Mucosa of stomach (tissue), 1 donor: Measurements from ENCODE around the gene PTTG1.

ENCODE experiments used
- H3K27me3 ChIP-seq: one replicate; pipeline ENCODE4 v1.7.0; 2013; ENCODE audit warnings: mild to moderate bottlenecking, low read length; ENCODE audit not compliant: control insufficient read depth, insufficient read depth
- H3K36me3 ChIP-seq: one replicate; pipeline ENCODE4 v1.7.0; 2013; ENCODE audit warnings: low read length; ENCODE audit not compliant: control insufficient read depth, insufficient read depth
- H3K4me1 ChIP-seq: one replicate; pipeline ENCODE4 v1.7.0; 2013; ENCODE audit warnings: mild to moderate bottlenecking, low read length; ENCODE audit not compliant: control insufficient read depth, insufficient read depth
- H3K4me3 ChIP-seq: one replicate; pipeline ENCODE4 v1.7.0; 2013; ENCODE audit warnings: low read length
- H3K9ac ChIP-seq: one replicate; pipeline ENCODE4 v1.7.0; 2013; ENCODE audit warnings: mild to moderate bottlenecking, low read length, moderate library complexity
- H3K9me3 ChIP-seq: one replicate; pipeline ENCODE4 v1.7.0; 2013; ENCODE audit warnings: mild to moderate bottlenecking, low read length, moderate library complexity; ENCODE audit not compliant: control insufficient read depth
- donor health status: Pancreatic carcinoma.

PTTG1 gene

DNA sequence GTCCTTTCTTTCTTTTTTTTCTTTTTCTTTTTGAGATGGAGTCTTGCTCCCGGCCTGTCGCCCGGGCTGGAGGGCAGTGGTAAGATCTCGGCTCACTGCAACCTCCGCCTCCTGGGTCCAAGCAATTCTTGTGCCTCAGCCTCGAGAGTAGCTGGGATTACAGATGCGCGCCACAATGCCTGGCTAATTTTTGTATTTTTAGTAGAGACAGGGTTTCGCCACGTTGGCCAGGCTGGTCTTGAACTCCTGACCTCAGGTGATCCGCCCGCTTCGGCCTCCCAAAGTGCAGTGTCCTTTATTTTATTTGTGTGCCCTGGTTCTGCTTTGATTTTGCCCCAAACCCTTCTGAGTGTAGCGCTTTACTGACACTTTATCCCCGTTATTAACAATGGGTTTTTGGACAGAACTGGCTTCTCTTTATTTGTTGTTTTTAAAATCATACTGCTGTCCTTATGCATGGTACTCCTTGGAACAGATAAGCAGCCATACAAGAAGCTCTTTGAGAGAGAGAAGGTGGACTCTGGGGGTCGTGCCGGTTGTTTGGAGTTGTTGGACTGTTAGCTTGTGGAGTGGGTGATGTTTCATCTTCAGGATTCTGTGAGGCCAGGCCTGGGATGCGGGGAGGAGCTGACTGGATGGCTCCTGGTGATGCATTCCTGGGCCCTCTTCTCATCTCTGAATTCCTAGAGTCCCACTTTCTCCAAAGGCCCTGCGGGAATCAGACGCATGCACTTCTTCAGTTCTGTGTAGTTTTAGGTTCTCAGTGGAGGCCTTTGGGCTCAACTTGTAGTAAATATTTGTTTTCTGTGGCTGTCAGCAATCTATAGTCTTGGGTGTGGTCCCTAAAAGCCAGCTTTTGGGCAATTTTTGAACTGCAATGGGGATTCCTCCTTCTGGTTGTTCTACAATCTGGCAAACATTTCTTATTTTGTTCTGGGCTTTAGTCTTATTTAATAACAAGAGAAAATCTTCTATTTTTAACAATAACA lies 47.8 kb downstream of the PTTG1 start:
- Histone ChIP-seq H3K4me1 (peaks cover 35% of the 10 kb centered on the region), H3K36me3 (no peaks in the 10 kb centered on the region), H3K9ac (peak overlapping the region; percentile 17), H3K9me3 (no peaks in the 10 kb centered on the region), H3K27me3 (no peaks in the 10 kb centered on the region), H3K4me3 (no peak overlapping the region)

DNA sequence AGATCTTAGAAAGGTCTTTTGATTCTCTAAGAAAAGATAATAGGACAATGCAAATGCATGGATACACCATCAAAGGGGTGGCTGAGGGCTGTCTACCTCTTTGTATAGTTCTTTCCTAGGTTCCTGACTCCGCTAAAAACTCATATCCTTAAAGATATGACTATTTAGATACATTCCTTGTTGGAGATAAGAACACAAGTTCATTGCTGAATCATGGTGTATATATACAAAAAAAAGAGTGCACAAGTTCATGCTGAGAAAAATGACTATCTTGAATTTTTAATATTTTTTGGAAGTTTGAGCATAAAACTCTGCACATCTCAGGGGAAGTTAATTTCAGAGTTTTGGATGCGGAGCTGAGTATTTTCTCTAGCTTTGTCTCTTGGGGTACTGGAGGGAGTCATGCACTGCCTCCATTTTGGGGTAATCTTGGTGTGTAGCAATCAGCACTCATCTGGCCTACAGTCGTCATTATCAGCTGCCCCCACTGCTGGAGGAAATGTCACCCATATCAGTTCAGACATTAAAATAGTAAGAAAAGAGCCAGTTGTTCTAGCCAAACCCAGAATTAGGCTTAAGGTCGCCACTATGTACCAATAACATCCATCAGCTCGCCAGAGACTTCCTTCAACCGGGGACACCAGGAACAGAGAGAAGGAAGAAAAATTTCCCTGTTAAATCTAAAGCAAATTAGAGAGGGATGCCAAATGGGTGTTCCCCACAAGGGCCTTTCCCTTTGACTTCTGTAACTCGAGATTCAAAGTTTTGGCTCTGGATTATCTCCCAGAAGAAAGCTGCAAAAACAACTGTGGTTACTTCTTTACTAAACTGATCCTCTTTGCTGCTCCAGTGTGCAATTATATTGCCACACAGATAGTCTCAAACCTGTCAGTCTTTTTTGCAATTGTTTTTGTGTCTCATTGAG lies 49.0 kb downstream of the PTTG1 start:
- Histone ChIP-seq H3K9me3 (no peaks in the 10 kb centered on the region), H3K9ac (no peak overlapping the region), H3K4me3 (no peak overlapping the region), H3K36me3 (no peaks in the 10 kb centered on the region), H3K4me1 (peaks cover 41% of the 10 kb centered on the region), H3K27me3 (no peaks in the 10 kb centered on the region)

DNA sequence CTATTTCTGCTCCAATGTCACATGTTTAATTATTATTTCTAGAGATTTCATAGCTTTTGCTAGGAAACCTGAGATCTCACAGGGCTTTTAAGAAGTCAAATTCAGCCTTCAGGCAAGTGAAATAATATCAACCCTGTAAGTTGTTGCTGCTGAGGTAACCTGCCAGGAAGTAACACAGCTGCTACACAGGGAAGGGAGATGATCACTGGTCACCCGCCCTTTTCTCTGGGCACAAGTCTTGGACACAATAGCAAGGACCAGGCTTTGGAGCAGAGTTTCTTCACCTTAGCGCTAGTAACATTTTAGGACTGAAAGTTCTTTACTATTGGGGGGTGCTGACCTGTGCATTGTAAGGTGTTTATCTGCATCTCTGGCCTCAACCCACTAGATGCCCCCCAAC lies 50.1 kb downstream of the PTTG1 start:
- no peak overlapping the region for H3K9ac ChIP-seq

DNA sequence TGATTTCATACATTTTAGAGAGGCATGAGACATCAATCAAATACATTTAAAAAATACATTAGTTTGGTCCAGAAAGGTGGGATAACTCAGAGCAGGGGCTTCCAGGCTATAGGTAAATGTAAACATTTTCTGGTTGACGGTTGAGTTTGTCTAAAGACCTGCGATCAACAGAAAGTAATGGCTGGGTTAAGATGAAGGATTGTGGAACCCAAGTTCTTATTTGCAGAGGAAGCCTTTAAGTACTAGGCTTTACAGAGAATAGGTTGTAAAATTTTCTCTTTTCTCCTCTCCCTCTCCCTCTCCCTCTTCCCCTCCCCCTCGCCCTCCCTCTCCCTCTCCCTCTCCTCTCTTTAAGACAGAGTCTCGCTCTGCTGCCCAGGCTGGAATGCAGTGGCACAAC lies 50.8 kb downstream of the PTTG1 start:
- H3K9me3 ChIP-seq = no peaks in the 10 kb centered on the region
- H3K27me3 ChIP-seq = no peaks in the 10 kb centered on the region
- no peak overlapping the region for H3K4me3 ChIP-seq
- no peak overlapping the region for H3K9ac ChIP-seq
- H3K4me1 ChIP-seq = peaks cover 41% of the 10 kb centered on the region
- no peaks in the 10 kb centered on the region for H3K36me3 ChIP-seq

More for the DNA sequence above, 50.1 kb downstream of the PTTG1 start:
- Histone ChIP-seq H3K4me3 (no peak overlapping the region), H3K27me3 (no peaks in the 10 kb centered on the region), H3K36me3 (no peaks in the 10 kb centered on the region), H3K9me3 (no peaks in the 10 kb centered on the region), H3K4me1 (peaks cover 47% of the 10 kb centered on the region)

DNA sequence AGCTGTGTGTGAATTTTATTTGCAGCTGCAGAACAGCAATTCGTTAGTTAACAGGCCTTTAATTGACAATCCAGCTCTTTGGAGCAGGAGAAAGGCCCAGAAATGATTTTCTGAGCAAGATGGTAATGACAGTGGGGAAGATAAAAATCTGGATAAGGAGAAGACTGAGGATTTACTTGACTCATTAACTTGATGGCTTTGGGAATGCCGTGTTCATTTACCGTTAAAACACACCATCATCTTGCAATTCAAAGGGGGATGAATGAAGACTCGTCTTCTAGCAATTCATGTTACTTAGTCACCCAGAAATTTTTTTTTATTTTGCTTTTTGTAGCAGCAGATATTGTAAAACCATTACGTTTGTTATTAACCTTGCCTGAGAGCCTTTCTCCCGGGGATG lies 52.0 kb downstream of the PTTG1 start:
- Histone ChIP-seq H3K4me3 (no peak overlapping the region), H3K36me3 (no peaks in the 10 kb centered on the region), H3K27me3 (no peaks in the 10 kb centered on the region), H3K4me1 (peaks cover 36% of the 10 kb centered on the region), H3K9ac (no peak overlapping the region), H3K9me3 (no peaks in the 10 kb centered on the region)

DNA sequence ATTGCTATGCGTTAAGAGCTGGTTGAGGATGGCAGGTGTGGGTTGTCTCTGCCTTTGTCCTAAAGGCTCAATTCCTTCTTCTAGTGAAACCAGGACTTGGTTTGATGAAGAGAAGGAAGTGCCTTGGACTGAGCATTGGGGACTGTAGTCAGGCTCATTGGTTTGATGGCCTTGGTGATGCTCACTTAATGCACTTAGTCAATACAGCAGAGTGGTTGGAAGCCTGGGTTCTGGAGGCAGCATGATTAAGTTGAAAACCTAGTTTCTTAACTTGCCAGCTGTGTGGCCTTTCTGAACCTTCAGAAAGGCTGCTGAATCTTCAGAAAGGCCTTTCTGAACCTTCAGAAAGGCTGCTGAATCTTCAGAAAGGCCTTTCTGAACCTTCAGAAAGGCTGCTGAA lies 52.4 kb downstream of the PTTG1 start:
- Histone ChIP-seq H3K36me3 (no peaks in the 10 kb centered on the region), H3K4me1 (peaks cover 36% of the 10 kb centered on the region), H3K27me3 (no peaks in the 10 kb centered on the region), H3K9me3 (no peaks in the 10 kb centered on the region), H3K9ac (no peak overlapping the region), H3K4me3 (no peak overlapping the region)

DNA sequence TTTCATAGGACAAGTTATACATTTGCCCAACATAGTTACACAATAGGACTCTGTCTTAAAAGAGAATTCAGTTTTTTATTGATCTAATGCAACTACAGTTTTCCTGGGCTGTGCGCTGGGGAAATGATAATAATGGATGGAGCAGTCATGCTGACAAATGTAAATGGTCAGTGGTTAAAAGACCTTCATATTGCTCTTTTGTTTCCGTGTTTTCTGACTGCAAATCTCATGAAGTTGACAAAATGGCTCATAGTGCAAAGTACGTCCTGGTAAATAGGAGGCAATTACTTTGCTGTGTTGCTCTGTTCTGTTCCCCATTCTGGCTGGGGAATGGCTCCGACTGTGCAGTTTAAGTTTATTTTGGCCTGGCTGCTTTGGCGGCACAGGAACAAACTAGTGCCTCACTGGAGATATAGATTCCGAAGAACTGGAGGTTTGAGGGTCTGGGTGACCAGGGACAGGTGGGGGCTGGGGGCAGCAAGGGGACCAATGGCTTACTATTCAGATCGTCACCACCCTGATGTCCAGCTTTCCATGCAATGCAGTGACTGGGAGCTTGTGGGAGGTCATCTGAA lies 54.3 kb downstream of the PTTG1 start:
- Histone ChIP-seq H3K27me3 (no peaks in the 10 kb centered on the region), H3K9me3 (no peaks in the 10 kb centered on the region), H3K4me1 (peaks cover 33% of the 10 kb centered on the region), H3K36me3 (no peaks in the 10 kb centered on the region), H3K4me3 (no peak overlapping the region), H3K9ac (peak overlapping the region; percentile 26)

DNA sequence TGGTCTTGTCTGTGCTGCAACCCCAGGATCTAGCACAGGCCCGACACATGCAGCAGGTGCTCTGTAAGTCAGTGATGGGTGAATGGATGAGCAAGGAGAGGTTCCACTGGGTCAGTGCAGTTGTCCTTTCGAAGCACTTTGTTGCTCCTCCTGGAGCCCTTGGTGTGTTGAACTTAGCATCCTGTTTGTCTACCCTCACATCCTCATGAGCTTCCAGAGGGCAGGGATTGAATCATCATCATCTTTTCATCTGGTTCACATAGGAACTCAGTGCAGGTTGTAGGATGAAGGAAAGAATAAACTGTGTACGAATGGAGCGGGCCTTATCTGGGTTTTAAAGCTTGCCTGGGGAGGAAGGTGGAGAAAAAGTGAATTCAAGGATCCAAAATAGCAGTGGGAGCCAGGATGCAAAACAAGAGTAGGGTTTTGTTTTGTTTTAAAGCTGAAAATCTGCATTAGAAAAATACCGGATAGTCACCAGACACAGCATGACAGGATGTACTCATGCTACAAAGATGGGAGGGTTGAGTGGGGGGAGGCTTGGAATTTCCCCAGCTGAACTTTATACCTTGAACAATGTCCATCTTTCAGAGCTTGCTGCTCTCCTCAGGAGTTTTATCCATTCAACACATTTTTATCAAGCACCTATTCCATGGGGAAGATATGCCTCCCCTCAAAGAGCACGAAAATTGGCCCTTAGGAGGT lies 55.8 kb downstream of the PTTG1 start:
- Histone ChIP-seq H3K27me3 (no peaks in the 10 kb centered on the region), H3K4me1 (peaks cover 26% of the 10 kb centered on the region), H3K9ac (no peak overlapping the region), H3K36me3 (no peaks in the 10 kb centered on the region), H3K9me3 (no peaks in the 10 kb centered on the region), H3K4me3 (no peak overlapping the region)

DNA sequence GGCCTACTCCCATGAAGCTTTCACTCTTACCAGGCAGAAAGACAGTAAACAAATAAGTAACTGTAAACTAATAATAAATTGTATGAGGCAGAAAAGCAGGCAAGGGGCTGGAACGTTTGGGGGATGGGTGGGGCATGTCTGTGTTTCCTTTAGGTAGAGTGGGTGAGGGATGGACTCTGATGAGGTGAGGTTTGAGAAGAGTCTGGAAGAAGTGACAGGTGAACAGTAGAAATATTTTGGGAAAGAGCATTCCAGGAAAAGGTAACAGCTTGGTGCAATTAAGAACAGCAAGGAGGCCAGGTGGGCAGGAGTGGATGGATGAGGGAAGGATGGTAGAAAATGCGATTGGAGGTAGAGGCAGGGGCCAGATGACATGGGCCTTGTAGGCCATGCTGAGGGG lies 56.5 kb downstream of the PTTG1 start:
- no peak overlapping the region for H3K4me3 ChIP-seq
- no peaks in the 10 kb centered on the region for H3K9me3 ChIP-seq

More for the DNA sequence above, 56.5 kb downstream of the PTTG1 start:
- Histone ChIP-seq H3K36me3 (no peaks in the 10 kb centered on the region), H3K9ac (no peak overlapping the region), H3K27me3 (no peaks in the 10 kb centered on the region), H3K4me1 (peaks cover 26% of the 10 kb centered on the region)
